GM10847 (cell line): Measurements from ENCODE around the gene CCL14.

ENCODE experiments used
- POLR2A ChIP-seq: IDR thresholded peaks from 2 replicates; pipeline ENCODE4 v1.6.1; 2011; ENCODE audit not compliant: insufficient read length; ENCODE audit errors: extremely low read depth

Gene CCL14

DNA sequence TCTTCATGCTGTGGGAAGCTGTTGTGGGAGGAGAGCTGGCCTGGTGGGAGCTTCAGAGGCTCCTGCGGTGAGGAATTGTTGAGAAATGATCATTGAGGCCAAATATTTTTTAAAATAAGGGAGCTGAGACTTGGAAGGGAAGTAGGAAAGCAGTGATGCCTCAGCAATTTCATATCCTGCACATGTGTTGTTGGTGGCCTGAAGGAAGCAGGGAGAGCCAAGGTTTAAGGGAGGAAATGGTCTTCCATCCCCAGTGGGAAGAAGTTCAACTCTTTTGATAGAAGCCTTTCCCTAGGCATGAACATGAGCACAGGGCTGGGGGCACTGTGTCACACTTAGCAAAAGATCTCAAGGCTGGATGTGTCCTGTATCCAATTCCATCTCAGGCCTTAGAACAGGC lies at the start of gene CCL14:
Gene CCL14 (minus strand): TSS at position 87 of the 400 bp plus-strand sequence. CDS start 80 bp downstream, at position 7.
- no peak for TF ChIP-seq POLR2A

DNA sequence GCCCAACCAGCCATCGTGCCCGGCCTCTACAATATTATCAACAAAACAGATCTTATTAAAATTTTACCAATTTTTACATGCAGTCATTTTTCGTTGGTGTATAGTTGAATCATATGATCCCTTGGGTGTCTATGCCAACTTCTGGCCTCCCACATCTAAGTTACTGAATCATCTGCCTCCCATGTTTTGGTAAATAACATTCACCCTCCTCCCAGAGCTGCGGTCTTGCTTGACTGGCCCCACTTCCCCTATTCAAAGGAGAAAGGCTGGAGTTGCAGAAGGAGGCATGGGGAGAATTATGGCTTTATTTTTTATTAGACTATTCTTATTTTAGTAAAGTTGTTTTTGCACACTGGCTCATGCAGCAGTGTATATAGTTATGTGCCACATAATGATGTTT lies 49.7 kb upstream of the CCL14 start:
- no peak for TF ChIP-seq POLR2A

DNA sequence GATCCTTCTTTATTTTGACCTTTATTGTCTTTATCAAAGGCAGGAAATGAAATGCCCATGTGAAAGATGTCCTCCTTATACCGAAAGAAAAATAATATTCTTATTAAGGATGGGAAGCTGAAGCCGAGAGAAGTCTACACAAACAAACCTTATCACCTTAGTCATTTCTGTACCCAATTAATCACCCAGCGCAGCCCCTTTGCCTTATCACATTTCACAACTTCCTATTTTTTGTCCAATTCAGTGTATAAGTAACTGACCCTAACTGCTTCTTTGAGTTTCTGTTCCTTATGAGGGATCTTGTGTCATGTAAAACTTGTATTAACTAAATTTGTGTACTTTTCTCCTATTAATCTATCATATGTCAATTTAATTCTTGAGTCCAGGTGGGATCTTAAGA lies 47.6 kb upstream of the CCL14 start:
- TF ChIP-seq POLR2A: no peak

GRCh38 chr17:36030956-36031355 lies 44.4 kb upstream of the CCL14 start:
- TF ChIP-seq POLR2A: no peak

DNA sequence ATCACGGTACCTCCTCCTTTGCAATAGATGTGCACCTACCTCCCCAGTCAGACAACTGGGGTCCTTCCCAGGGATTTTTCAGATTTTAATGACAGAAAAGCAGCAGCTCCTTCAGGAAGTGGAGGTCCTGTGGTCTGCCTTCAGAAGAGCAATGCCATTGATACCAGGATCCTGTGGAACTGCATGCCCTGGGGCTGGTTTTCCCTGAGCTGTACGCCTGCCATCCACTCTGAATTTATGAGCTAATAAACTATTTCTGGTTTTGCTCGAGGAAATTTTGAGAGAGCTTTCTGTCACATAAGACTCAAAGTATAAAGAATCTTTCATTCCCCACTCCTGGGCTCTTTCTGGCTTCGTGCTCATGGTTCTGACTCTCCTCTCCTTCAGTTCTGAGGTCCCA lies 41.2 kb upstream of the CCL14 start:
- no peak for TF ChIP-seq POLR2A

DNA sequence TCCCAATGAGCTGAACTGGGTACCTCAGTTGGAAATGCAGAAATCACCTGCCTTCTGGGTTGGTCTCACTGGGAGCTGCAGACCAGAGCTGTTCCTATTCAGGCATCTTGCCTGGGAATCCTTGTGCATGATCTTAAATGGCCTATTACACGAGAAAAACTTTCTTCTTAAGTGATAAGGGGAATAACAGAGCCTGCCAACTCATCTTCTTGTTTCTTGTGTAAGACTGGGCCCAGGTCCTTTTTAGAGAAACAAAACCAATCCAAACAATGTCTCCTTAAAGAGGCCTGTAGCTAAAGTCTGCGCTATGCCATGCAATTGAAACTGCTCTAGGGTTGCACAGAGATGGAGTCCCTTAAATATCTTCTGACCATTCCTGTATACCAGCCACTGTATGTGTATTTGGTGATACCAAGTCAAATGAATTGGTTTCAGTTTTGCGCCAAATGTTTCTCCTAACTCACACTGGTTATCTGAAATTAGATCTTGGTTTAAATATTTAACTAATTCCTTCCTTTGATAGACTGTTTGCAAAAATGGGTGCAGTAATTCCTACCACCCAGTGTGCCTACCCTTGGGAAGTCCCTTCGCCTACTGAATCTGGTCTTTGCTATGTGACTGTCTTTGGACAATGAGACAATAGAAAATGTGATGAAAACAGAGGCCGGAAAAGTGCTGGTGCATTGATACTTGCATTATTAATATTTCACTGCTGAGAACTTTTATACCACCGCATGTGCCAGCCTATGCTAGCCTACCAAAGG lies 37.8 kb upstream of the CCL14 start:
- no peak for TF ChIP-seq POLR2A

DNA sequence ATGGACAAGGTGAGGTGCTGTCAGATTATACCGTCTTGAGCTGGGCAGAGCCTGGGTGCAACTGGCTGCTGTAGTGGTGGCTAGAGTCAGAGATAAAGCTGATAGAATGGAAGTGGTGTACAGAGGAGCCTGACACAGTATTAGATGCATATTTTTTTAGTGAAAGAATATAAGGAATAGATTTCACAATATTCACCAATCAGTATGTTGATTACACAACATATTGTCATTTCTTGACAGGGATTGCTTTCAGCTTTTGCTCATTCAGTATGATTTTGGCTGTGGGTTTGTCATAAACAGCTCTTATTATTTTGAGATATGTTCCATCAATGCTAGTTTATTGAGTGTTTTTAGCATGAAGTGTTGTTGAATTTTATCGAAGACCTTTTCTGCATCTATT lies 32.9 kb upstream of the CCL14 start:
- TF ChIP-seq POLR2A: no peak

- TF ChIP-seq POLR2A: no peak
Observed at GRCh38 chr17:36017799-36018198, 31.3 kb upstream of the CCL14 start, which contains the start of gene CCL23. Gene CCL23, minus strand, starts transcription at chr17:36017972. Its CDS starts 75 bp downstream, at chr17:36017897.

DNA sequence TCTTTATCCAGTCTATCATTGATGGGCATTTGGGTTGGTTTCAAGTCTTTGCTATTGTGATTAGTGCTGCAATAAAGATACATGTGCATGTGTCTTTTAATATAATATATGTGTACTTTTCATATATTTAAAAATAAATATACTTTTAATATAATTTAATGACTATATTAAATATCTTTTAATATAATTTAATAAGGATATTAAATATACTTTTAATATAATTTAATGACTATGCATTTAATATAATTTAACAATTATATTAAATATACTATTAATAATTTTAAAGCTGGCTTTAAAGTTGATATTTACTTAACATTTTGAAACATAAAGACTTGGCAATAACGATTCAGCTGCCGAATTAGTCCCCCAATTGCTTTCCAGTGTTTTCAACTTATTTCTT lies 30.0 kb upstream of the CCL14 start:
- TF ChIP-seq POLR2A: no peak

DNA sequence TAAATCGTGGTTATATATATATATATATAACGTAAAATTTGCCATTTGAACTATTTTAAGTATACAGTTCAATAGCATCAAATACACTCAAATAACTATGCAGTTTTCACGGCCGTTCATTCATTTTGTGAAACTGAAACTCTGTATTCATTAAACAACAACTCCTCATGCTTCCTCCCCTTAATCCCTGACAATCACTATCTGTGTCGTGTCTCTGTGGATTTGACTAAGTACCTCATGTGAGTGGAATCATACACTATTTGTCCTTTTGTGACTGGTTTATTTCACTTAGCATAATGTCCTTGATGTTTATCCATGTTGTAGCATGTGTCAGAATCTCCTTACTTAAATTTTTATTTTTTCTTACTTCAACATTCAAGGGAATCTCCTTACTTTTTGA lies 28.4 kb upstream of the CCL14 start:
- TF ChIP-seq POLR2A: no peak

DNA sequence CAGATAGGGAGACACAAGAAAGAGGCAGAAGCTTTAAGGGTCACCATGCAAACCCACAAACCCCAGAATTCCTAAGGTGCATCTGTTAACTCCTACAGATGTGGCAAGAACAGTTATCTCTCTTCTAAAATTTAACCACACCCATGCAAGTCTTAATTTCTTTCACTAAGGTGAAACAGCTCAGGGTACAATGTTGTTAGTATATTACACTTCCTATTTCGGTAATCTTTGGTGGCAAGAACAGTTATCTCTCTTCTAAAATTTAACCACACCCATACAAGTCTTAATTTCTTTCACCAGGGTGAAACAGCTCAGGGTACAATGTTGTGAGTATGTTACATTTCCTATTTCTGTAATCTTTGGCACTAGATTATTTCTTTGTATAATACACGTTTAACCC lies 24.7 kb upstream of the CCL14 start:
- no peak for TF ChIP-seq POLR2A

- TF ChIP-seq POLR2A: no peak
Observed at GRCh38 chr17:36008998-36009665, 22.6 kb upstream of the CCL14 start.

- TF ChIP-seq POLR2A: no peak
Observed at GRCh38 chr17:36004594-36005108, 18.1 kb upstream of the CCL14 start.

GRCh38 chr17:36002631-36003030 lies 16.1 kb upstream of the CCL14 start:
- TF ChIP-seq POLR2A: no peak

DNA sequence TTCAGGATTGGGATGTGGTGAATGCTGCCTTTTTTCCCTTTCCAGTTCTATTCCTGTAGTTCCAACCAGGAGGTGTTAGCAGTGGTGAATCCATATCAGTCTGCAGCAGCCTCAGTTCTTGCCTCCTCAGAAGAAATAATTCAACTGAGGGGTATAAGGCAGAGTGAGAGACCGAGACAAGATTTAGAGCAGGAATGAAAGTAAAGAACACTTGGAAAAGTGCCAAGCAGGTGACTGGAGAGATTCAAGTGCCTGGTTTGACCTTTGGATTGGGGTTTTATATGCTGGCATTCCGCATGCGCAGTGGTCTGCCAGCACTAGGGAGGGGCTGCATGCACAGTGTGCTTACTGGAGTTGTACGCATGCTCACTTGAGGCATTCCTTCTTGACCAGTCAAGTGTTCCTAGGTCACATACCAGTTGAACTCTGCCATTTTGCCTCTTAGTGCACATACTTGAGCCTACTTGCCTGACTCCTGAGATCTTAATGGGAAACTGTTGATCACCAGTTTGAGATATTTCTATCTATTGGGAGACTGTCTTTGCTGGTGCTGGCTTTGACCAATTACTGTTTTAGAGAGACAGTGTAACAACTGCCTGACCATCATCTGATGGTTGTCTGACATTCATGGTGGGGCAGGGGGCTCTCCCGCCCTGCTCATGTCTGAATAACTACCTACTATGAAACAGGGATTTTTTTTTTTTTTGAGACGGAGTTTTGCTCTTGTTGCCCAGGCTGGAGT lies 15.5 kb upstream of the CCL14 start:
- TF ChIP-seq POLR2A: no peak

- no peak for TF ChIP-seq POLR2A
Observed at GRCh38 chr17:36001110-36001771, 14.7 kb upstream of the CCL14 start, which contains the start of gene CCL15. Gene CCL15, minus strand, starts transcription at chr17:36001553. Its CDS starts 61 bp downstream, at chr17:36001492.

- no peak for TF ChIP-seq POLR2A
Observed at GRCh38 chr17:36000732-36001109, 14.2 kb upstream of the CCL14 start.
